K562 (cell line): ENCODE results near the gene LRRK1. TPM values are rescaled to one million over a fixed set of nuclear protein-coding genes. Genes with fewer than 3 reads are reported as not detected.

ENCODE experiments used
- ATAC-seq: fragments of 200-7000 bp; cut with Tn5 transposase; 3 replicates; pipeline ENCODE4 v1.9.1; 2020; ENCODE audit warnings: moderate library complexity
- BruUV-seq: library from RNA; stranded (reverse); fragments of 400-500 nt; replicated peaks from 2 replicates; lab custom pipeline; 2021; lab: Mats Ljungman, UMichigan
- CTCF ChIA-PET: fragments of 300-600 bp; formaldehyde crosslinking; extraction: SDS; loops from one replicate; lab custom pipeline; 2021; ENCODE audit warnings: low intra/inter-chr PET ratio; lab: Yijun Ruan, JAX
- POLR2A ChIA-PET: fragments of 300-600, 350-650 bp; sonication (Branson Sonifier 250); formaldehyde crosslinking; extraction: SDS; loops from one replicate; lab custom pipeline; 2021; ENCODE audit warnings: antibody characterized with exemption, inconsistent platforms; lab: Yijun Ruan, JAX
- DNase-seq, 4 experiments: peaks; one replicate each; pipeline versions ENCODE4 v3.0.0 to v3.0.0-alpha.2; 2011 to 2018; ENCODE audit warnings: low spot score in 3 of 4, mixed read lengths in 3 of 4; ENCODE audit errors: extremely low read depth in 1 of 4
- FAIRE-seq: peaks from 2 replicates; lab custom pipeline; 2011; peaks lifted over from hg19 to GRCh38; lab: Jason Lieb, UNC
- H2AFZ ChIP-seq: 2 replicates; pipeline ENCODE4 v1.6.0; 2011; ENCODE audit warnings: low read depth, low read length, control low read depth, inconsistent platforms
- H3K27ac ChIP-seq: fragments of 200-600 bp; 3 replicates; pipeline ENCODE4 v1.8.0; 2011; ENCODE audit warnings: low read depth, mild to moderate bottlenecking, control low read depth, inconsistent platforms, low read length, moderate library complexity, mixed read lengths; ENCODE audit errors: extremely low read depth
- H3K27me3 ChIP-seq, 2 experiments: fragments of 300-600 bp in 1 of 2; 2 replicates in 1 of 2; 3 replicates in 1 of 2; pipeline versions ENCODE4 v1.6.0 to v1.8.0; 2011; ENCODE audit warnings: inconsistent platforms in 2 of 2, low read length in 2 of 2, mild to moderate bottlenecking in 1 of 2, mixed read lengths in 1 of 2, moderate library complexity in 1 of 2; ENCODE audit not compliant: control insufficient read depth in 2 of 2, insufficient read depth in 2 of 2
- H3K36me3 ChIP-seq: fragments of 300-600 bp; 3 replicates; pipeline ENCODE4 v1.8.0; 2011; ENCODE audit warnings: mild to moderate bottlenecking, low read length, inconsistent platforms; ENCODE audit not compliant: control insufficient read depth, insufficient read depth
- H3K4me1 ChIP-seq, 2 experiments: fragments of 200-600 bp in 1 of 2; replicated peaks in 1 of 2; 2 replicates in 1 of 2; 3 replicates in 1 of 2; pipeline versions ENCODE4 v1.5.1 to v1.8.0; 2011; ENCODE audit warnings: inconsistent platforms in 2 of 2, low read length in 2 of 2, mild to moderate bottlenecking in 1 of 2, mixed read lengths in 1 of 2, moderate library complexity in 1 of 2; ENCODE audit not compliant: control insufficient read depth in 2 of 2, insufficient read depth in 2 of 2
- H3K4me2 ChIP-seq: 2 replicates; pipeline ENCODE4 v1.6.1; 2011; ENCODE audit warnings: low read length, control low read depth, inconsistent platforms, mixed read lengths; ENCODE audit not compliant: insufficient read depth
- H3K4me3 ChIP-seq: fragments of 200-600 bp; sonication (generic), shearing (Covaris generic); 2 replicates; pipeline ENCODE4 v1.5.1; 2016; ENCODE audit warnings: control low read depth, inconsistent platforms
- H3K79me2 ChIP-seq: fragments of 200-600 bp; 3 replicates; pipeline ENCODE4 v1.8.0; 2011; ENCODE audit warnings: low read length, inconsistent platforms; ENCODE audit not compliant: control insufficient read depth, insufficient read depth
- H3K9ac ChIP-seq, 2 experiments: 2 replicates each; pipeline versions ENCODE4 v1.6.0 to v1.6.1; 2011; ENCODE audit warnings: low read depth in 2 of 2, low read length in 2 of 2, control low read depth in 1 of 2, inconsistent platforms in 1 of 2, mild to moderate bottlenecking in 1 of 2, mixed read lengths in 1 of 2; ENCODE audit not compliant: insufficient read depth in 1 of 2
- H3K9me1 ChIP-seq: one replicate; pipeline ENCODE4 v1.6.0; 2011; ENCODE audit warnings: inconsistent platforms, mild to moderate bottlenecking, low read length, moderate library complexity; ENCODE audit not compliant: control insufficient read depth, insufficient read depth
- H3K9me3 ChIP-seq: replicated peaks from 2 replicates; pipeline ENCODE4 v1.5.1; 2011; ENCODE audit warnings: low read depth, low read length, inconsistent platforms; ENCODE audit not compliant: control insufficient read depth, insufficient read depth
- H4K20me1 ChIP-seq: replicated peaks from 2 replicates; pipeline ENCODE4 v1.6.1; 2011; ENCODE audit warnings: low read length, inconsistent platforms, mixed read lengths; ENCODE audit not compliant: control insufficient read depth, insufficient read depth
- CC2D1A ChIP-seq: fragments of 450-650 bp; IDR thresholded peaks from 2 replicates; pipeline ENCODE4 v1.6.1; 2017; ENCODE audit warnings: mild to moderate bottlenecking
- KLF6 ChIP-seq: fragments of 250-450 bp; sonication (Bioruptor Pico); IDR thresholded peaks from 2 replicates; pipeline ENCODE4 v1.4.0; 2020; ENCODE audit warnings: mild to moderate bottlenecking, moderate library complexity, borderline replicate concordance
- PRMT5 ChIP-seq: sonication (generic); formaldehyde crosslinking; IDR thresholded peaks from 2 replicates; pipeline ENCODE4 v1.5.0; 2020; ENCODE audit warnings: missing genetic modification reagents
- RBM39 ChIP-seq: fragments of 200-400 bp; formaldehyde crosslinking; optimal IDR thresholded peaks from 2 replicates; pipeline ENCODE3; 2018; ENCODE audit warnings: low read depth, low read length
- RFX7 ChIP-seq: fragments of 250-450 bp; sonication (Bioruptor Pico); IDR thresholded peaks from 2 replicates; pipeline ENCODE4 v1.5.1; 2021; ENCODE audit warnings: mild to moderate bottlenecking
- SNAPC5 ChIP-seq: fragments of 250-450 bp; sonication (Bioruptor Pico); IDR thresholded peaks from 2 replicates; pipeline ENCODE4 v1.8.0; 2021; ENCODE audit warnings: moderate library complexity, mild to moderate bottlenecking, inconsistent platforms
- TCFL5 ChIP-seq: fragments of 250-450 bp; sonication (Bioruptor Pico); conservative IDR thresholded peaks from 2 replicates; pipeline ENCODE4 v1.6.1; 2021; ENCODE audit warnings: mild to moderate bottlenecking, moderate library complexity, matching md5 sums
- ZNF263 ChIP-seq: sonication (generic); formaldehyde crosslinking; IDR thresholded peaks from 2 replicates; pipeline ENCODE4 v1.8.0; 2022; ENCODE audit warnings: mild to moderate bottlenecking, missing genetic modification reagents, borderline replicate concordance
- WGBS: fragments of 100-300 bp; shearing (Covaris generic); methylation state at CpG from one replicate; pipeline ENCODE4 v1.1.6; 2016; ENCODE audit warnings: low coverage, mixed read lengths; ENCODE audit not compliant: insufficient coverage; ENCODE audit errors: missing lambda C conversion rate; 5-methylcytosine and 5-hydroxymethylcytosine counted together
- in situ Hi-C: fragments of 300-500 bp; cut with MboI; formaldehyde crosslinking; loops from 4 replicates; pipeline ENCODE4 v1.15.0; 2018; ENCODE audit warnings: inconsistent platforms, mixed read lengths
- intact Hi-C: fragments of 100-400 bp; cut with micrococcal nuclease; formaldehyde crosslinking; loops from 2 replicates; pipeline ENCODE4 v1.14.2; 2022
- polyA plus RNA-seq, 8 experiments: library from polyadenylated mRNA; depleted of rRNA in 4 of 8; stranded (reverse) in 5 of 8; unstranded in 3 of 8; fragments of >200 nt; fragmentation: Nextera tagmentation in 2 of 8; fragmentation: Illumina TruSeq in 1 of 8; extraction: Ambion mirVana in 2 of 8; extraction: Trizol in 1 of 8; gene quantifications; 2 replicates each; pipeline versions ENCODE4 v1.2.1 to v1.2.3, GENCODE V29; 2011 to 2014; ENCODE audit warnings: inconsistent platforms in 1 of 8, missing spikeins in 1 of 8
- total RNA-seq, 7 experiments: library from RNA; depleted of rRNA in 6 of 7; stranded (reverse); fragments of >200 nt in 6 of 7; fragmentation: Illumina TruSeq in 2 of 7; extraction: Trizol in 2 of 7; gene quantifications; 2 replicates each; pipeline versions ENCODE4 v1.2.1 to v1.2.3, GENCODE V29; 2011 to 2021; ENCODE audit warnings: low replicate concordance in 1 of 7

Gene LRRK1
- total and polyA plus RNA-seq, 9 of the 15 experiments (the other 6 are each of a cell fraction or from before 2014, with no cell fraction given), result 0.01 to 1.5 (median 0.11) TPM

GRCh38 chr15:100892013-100892355 is 27.2 kb upstream of the LRRK1 start:
- Histone ChIP-seq H3K4me2 (no peak overlapping the region), H3K9me1 (no peaks in the 10 kb centered on the region), H3K4me1 (no peaks in the 10 kb centered on the region), H4K20me1 (peaks cover 7% of the 10 kb centered on the region; the same call in 1 of the 2 replicates), H2AFZ (no peak overlapping the region), H3K9ac (no peak overlapping the region), H3K9me3 (no peaks in the 10 kb centered on the region), H3K4me3 (no peak overlapping the region)
- no TSS peak for BruUV-seq
- 0% methylated on average over 6 of the region's 6 CpGs for WGBS
- intact Hi-C loops (no loop called here), in situ Hi-C loops (no loop called here)
- TF ChIP-seq RFX7, result no peak
- TF ChIP-seq TCFL5, result no peak
- TF ChIP-seq ZNF263 (CRISPR knock-in tag), result no peak
- no peak for TF ChIP-seq RBM39
- TF ChIP-seq PRMT5 (CRISPR knock-in tag), result no peak
- TF ChIP-seq, all 486 proteins: peak for 0
- FAIRE-seq (no peak), DNase-seq (no peak), ATAC-seq (no peak)
- no peaks in the 10 kb centered on the region for H3K36me3 ChIP-seq
- ChIA-PET CTCF (no interaction called here), POLR2A (interaction anchor here (0.6 kb wide), 1 partner anchor 340 kb away, joined by 4 read pairs; no protein-coding TSS in a partner anchor)
- H3K79me2 ChIP-seq, result no peaks in the 10 kb centered on the region
- no peak overlapping the region for H3K27ac ChIP-seq
- H3K27me3 ChIP-seq, result peaks cover 16 to 72% of the 10 kb centered on the region in 2 experiments; a peak in 4 of 5 replicates

GRCh38 chr15:100893261-100893963 is 25.7 kb upstream of the LRRK1 start:
- DNase-seq, result no peak
- Histone ChIP-seq H3K36me3 (no peaks in the 10 kb centered on the region), H3K79me2 (no peaks in the 10 kb centered on the region), H3K9me1 (no peaks in the 10 kb centered on the region), H3K27me3 (peaks cover 22 to 78% of the 10 kb centered on the region in 2 experiments; a peak in 4 of 5 replicates), H3K9ac (no peak overlapping the region), H3K4me2 (no peak overlapping the region), H3K9me3 (no peaks in the 10 kb centered on the region), H4K20me1 (peaks cover 7% of the 10 kb centered on the region; the same call in 1 of the 2 replicates), H2AFZ (no peak overlapping the region), H3K27ac (no peak overlapping the region), H3K4me3 (no peak overlapping the region), H3K4me1 (no peaks in the 10 kb centered on the region)
- ATAC-seq, result no peak
- TF ChIP-seq KLF6 (CRISPR knock-in tag) (no peak), SNAPC5 (no peak), CC2D1A (no peak)
- no peak for FAIRE-seq
- BruUV-seq, result no TSS peak
- 0% methylated on average over 6 of the region's 6 CpGs for WGBS
- POLR2A ChIA-PET, result no interaction called here
- intact Hi-C loops, result no loop called here
- in situ Hi-C loops, result no loop called here
- CTCF ChIA-PET, result no interaction called here
